IMR-90 (cell line): ENCODE data around the gene EPAS1. TPM values are rescaled to one million over a fixed set of nuclear protein-coding genes. Genes with fewer than 3 reads are reported as not detected.
A peak's percentile ranks its signal among the peaks of the same experiment; 100 is the strongest.

Source experiments
- ATAC-seq: fragments of 200-7000 bp; cut with Tn5 transposase; 2 replicates; pipeline ENCODE4 v1.9.1; 2020; ENCODE audit warnings: low read depth, mild to moderate bottlenecking, moderate library complexity
- BruUV-seq: library from RNA; stranded (reverse); fragments of 400-500 nt; replicated peaks from 2 replicates; lab custom pipeline; 2021; lab: Mats Ljungman, UMichigan
- CTCF ChIA-PET: fragments of 300-600 bp; formaldehyde crosslinking; extraction: SDS; loops from one replicate; lab custom pipeline; 2021; ENCODE audit warnings: antibody characterized with exemption; lab: Yijun Ruan, JAX
- POLR2A ChIA-PET: fragments of 300-600 bp; sonication (Branson Sonifier 250); formaldehyde crosslinking; loops from one replicate; lab custom pipeline; 2022; ENCODE audit warnings: antibody characterized with exemption; ENCODE audit not compliant: unreplicated experiment; lab: Charles Lee
- DNase-seq: peaks from one replicate; pipeline ENCODE4 v3.0.0; 2013
- H2AFZ ChIP-seq: replicated peaks from 2 replicates; pipeline ENCODE3; 2013; ENCODE audit warnings: low read length, mild to moderate bottlenecking; ENCODE audit not compliant: poor library complexity
- H2AK5ac ChIP-seq: 2 replicates; pipeline ENCODE4 v1.6.1; 2013; ENCODE audit warnings: low read depth, low read length, inconsistent platforms
- H2AK9ac ChIP-seq: replicated peaks from 2 replicates; pipeline ENCODE3; 2013; ENCODE audit warnings: mild to moderate bottlenecking, low read depth, low read length, moderate library complexity; ENCODE audit not compliant: poor library complexity
- H2BK120ac ChIP-seq: 2 replicates; pipeline ENCODE4 v1.6.1; 2013; ENCODE audit warnings: low read depth, low read length, inconsistent platforms
- H2BK15ac ChIP-seq: 3 replicates; pipeline ENCODE4 v1.6.1; 2013; ENCODE audit warnings: low read depth, low read length, inconsistent platforms
- H2BK20ac ChIP-seq: 2 replicates; pipeline ENCODE4 v1.6.1; 2013; ENCODE audit warnings: low read depth, mild to moderate bottlenecking, inconsistent platforms, low read length, moderate library complexity
- H2BK5ac ChIP-seq: 2 replicates; pipeline ENCODE4 v1.6.1; 2013; ENCODE audit warnings: mild to moderate bottlenecking, low read depth, low read length, inconsistent platforms; ENCODE audit not compliant: poor library complexity, severe bottlenecking
- H3K14ac ChIP-seq: replicated peaks from 2 replicates; pipeline ENCODE4 v1.6.1; 2013; ENCODE audit warnings: low read depth, low read length, inconsistent platforms
- H3K18ac ChIP-seq: 2 replicates; pipeline ENCODE4 v1.6.1; 2013; ENCODE audit warnings: low read depth, low read length, control low read depth
- H3K23ac ChIP-seq: 2 replicates; pipeline ENCODE4 v1.6.1; 2013; ENCODE audit warnings: low read depth, low read length, inconsistent platforms
- H3K27ac ChIP-seq: 2 replicates; pipeline ENCODE4 v1.5.1; 2013; ENCODE audit warnings: mild to moderate bottlenecking, control low read depth, low read length; ENCODE audit not compliant: insufficient read depth
- H3K27me3 ChIP-seq: 2 replicates; pipeline ENCODE4 v1.6.1; 2013; ENCODE audit warnings: low read length; ENCODE audit not compliant: control insufficient read depth, insufficient read depth
- H3K36me3 ChIP-seq: 2 replicates; pipeline ENCODE4 v1.6.1; 2013; ENCODE audit warnings: low read length, mixed read lengths; ENCODE audit not compliant: control insufficient read depth, insufficient read depth
- H3K4ac ChIP-seq: 2 replicates; pipeline ENCODE4 v1.6.1; 2013; ENCODE audit warnings: low read depth, low read length, inconsistent platforms
- H3K4me1 ChIP-seq: 2 replicates; pipeline ENCODE4 v1.6.1; 2013; ENCODE audit warnings: low read length, mixed read lengths; ENCODE audit not compliant: control insufficient read depth, insufficient read depth
- H3K4me2 ChIP-seq: 2 replicates; pipeline ENCODE4 v1.6.1; 2013; ENCODE audit warnings: low read depth, mild to moderate bottlenecking, control low read depth, low read length, moderate library complexity
- H3K4me3 ChIP-seq: 2 replicates; pipeline ENCODE4 v1.5.1; 2013; ENCODE audit warnings: low read depth, mild to moderate bottlenecking, control low read depth, low read length, moderate library complexity; ENCODE audit not compliant: insufficient read depth
- H3K56ac ChIP-seq: 2 replicates; pipeline ENCODE4 v1.6.1; 2013; ENCODE audit warnings: low read length, inconsistent platforms; ENCODE audit not compliant: insufficient read depth; ENCODE audit errors: extremely low read depth
- H3K79me1 ChIP-seq, 2 experiments: 2 replicates each; pipeline ENCODE4 v1.6.1; 2013; ENCODE audit warnings: low read length in 2 of 2, inconsistent platforms in 1 of 2, low read depth in 1 of 2
- H3K9ac ChIP-seq: 2 replicates; pipeline ENCODE4 v1.6.1; 2013; ENCODE audit warnings: low read depth, low read length, control low read depth
- H3K9me1 ChIP-seq: 2 replicates; pipeline ENCODE4 v1.6.1; 2013; ENCODE audit warnings: low read length, inconsistent platforms; ENCODE audit not compliant: insufficient read depth
- H3K9me3 ChIP-seq: 2 replicates; pipeline ENCODE4 v1.6.1; 2013; ENCODE audit warnings: low read length; ENCODE audit not compliant: control insufficient read depth, insufficient read depth
- H4K20me1 ChIP-seq: 2 replicates; pipeline ENCODE4 v1.6.1; 2013; ENCODE audit warnings: low read length, inconsistent platforms; ENCODE audit not compliant: insufficient read depth
- H4K5ac ChIP-seq: 2 replicates; pipeline ENCODE4 v1.6.1; 2013; ENCODE audit warnings: mild to moderate bottlenecking, low read depth, low read length, control low read depth
- H4K8ac ChIP-seq, 2 experiments: 2 replicates each; pipeline ENCODE4 v1.6.1; 2013; ENCODE audit warnings: low read depth in 2 of 2, low read length in 2 of 2, control low read depth in 1 of 2, inconsistent platforms in 1 of 2
- H4K91ac ChIP-seq: 2 replicates; pipeline ENCODE4 v1.6.1; 2013; ENCODE audit warnings: low read depth, low read length, inconsistent platforms; ENCODE audit not compliant: insufficient read depth
- BHLHE40 ChIP-seq: fragments of 150-350 bp; IDR thresholded peaks from 2 replicates; pipeline ENCODE4 v1.6.1; 2016; ENCODE audit warnings: mild to moderate bottlenecking, low read depth, low read length
- CHD1 ChIP-seq: IDR thresholded peaks from 2 replicates; pipeline ENCODE4 v1.6.1; 2012; ENCODE audit warnings: low read depth, low read length, improper control_type of control experiment
- FOS ChIP-seq: fragments of 150-350 bp; IDR thresholded peaks from 2 replicates; pipeline ENCODE4 v1.6.1; 2016; ENCODE audit warnings: low read depth, low read length
- MAZ ChIP-seq: IDR thresholded peaks from 2 replicates; pipeline ENCODE4 v1.6.1; 2012; ENCODE audit warnings: low read depth, mild to moderate bottlenecking, low read length, improper control_type of control experiment, moderate library complexity, borderline replicate concordance
- MXI1 ChIP-seq: IDR thresholded peaks from 2 replicates; pipeline ENCODE4 v1.6.1; 2012; ENCODE audit warnings: low read depth, mild to moderate bottlenecking, low read length, moderate library complexity, borderline replicate concordance
- NFE2L2 ChIP-seq: fragments of 150-350 bp; IDR thresholded peaks from 2 replicates; pipeline ENCODE4 v1.6.1; 2016; ENCODE audit warnings: low read depth, mild to moderate bottlenecking, low read length
- POLR2A ChIP-seq: IDR thresholded peaks from 2 replicates; pipeline ENCODE4 v1.6.1; 2012; ENCODE audit warnings: mild to moderate bottlenecking, low read depth, low read length
- RAD21 ChIP-seq: IDR thresholded peaks from 2 replicates; pipeline ENCODE4 v1.6.1; 2012; ENCODE audit warnings: low read length, improper control_type of control experiment
- RCOR1 ChIP-seq: IDR thresholded peaks from 2 replicates; pipeline ENCODE4 v1.6.1; 2012; ENCODE audit warnings: mild to moderate bottlenecking, low read length, improper control_type of control experiment; ENCODE audit not compliant: insufficient replicate concordance
- SMC3 ChIP-seq: fragments of 150-350 bp; IDR thresholded peaks from 2 replicates; pipeline ENCODE4 v1.6.1; 2016; ENCODE audit warnings: low read depth, mild to moderate bottlenecking, antibody characterized with exemption, low read length, moderate library complexity
- WGBS, 2 experiments: methylation state at CpG; one replicate each; pipeline versions ENCODE4 v1.1.5 to v1.1.7; 2013; ENCODE audit warnings: missing lambda C conversion rate in 2 of 2; ENCODE audit not compliant: insufficient read length in 1 of 2; ENCODE audit errors: extremely low coverage in 2 of 2; 5-methylcytosine and 5-hydroxymethylcytosine counted together
- dilution Hi-C: fragments of 300-500 bp; cut with HindIII; formaldehyde crosslinking; loops from one replicate; pipeline ENCODE4 v1.14.3; 2018; ENCODE audit warnings: low sequenced_read_pairs; ENCODE audit not compliant: unreplicated experiment
- in situ Hi-C: fragments of 300-500 bp; cut with MboI; formaldehyde crosslinking; loops from 3 replicates; pipeline ENCODE4 v1.14.3; 2019; ENCODE audit warnings: low sequenced_read_pairs, inconsistent platforms, mixed read lengths
- intact Hi-C: fragments of 100-400 bp; cut with micrococcal nuclease; formaldehyde crosslinking; loops from 2 replicates; pipeline ENCODE4 v1.10.0; 2022
- polyA plus RNA-seq, 3 experiments: library from polyadenylated mRNA; depleted of rRNA; stranded (reverse); fragments of >200 nt; gene quantifications; 2 replicates each; pipeline ENCODE4 v1.2.3, GENCODE V29; 2012; ENCODE audit warnings: low replicate concordance in 1 of 3
- total RNA-seq: library from RNA; depleted of rRNA; stranded (reverse); fragments of >200 nt; gene quantifications from 2 replicates; pipeline ENCODE4 v1.2.3, GENCODE V29; 2012
- TF ChIP-seq, protein P1 (sequence below): fragments of 150-350 bp; IDR thresholded peaks from 2 replicates; pipeline ENCODE4 v1.6.1; 2017; ENCODE audit warnings: mild to moderate bottlenecking, antibody characterized with exemption, low read length, low read depth
- TF ChIP-seq, protein P2 (sequence below): conservative IDR thresholded peaks from 2 replicates; pipeline ENCODE4 v1.5.1; 2012; ENCODE audit warnings: mild to moderate bottlenecking, low read depth, low read length, improper control_type of control experiment
- TF ChIP-seq, protein P3 (sequence below): fragments of 150-350 bp; IDR thresholded peaks from 2 replicates; pipeline ENCODE4 v1.6.1; 2016; ENCODE audit warnings: low read depth, mild to moderate bottlenecking, low read length, moderate library complexity, borderline replicate concordance

The EPAS1 gene
- total and polyA plus RNA-seq, 2 of the 4 experiments (the other 2 are of a cell fraction), result 40.7 to 120 TPM

DNA sequence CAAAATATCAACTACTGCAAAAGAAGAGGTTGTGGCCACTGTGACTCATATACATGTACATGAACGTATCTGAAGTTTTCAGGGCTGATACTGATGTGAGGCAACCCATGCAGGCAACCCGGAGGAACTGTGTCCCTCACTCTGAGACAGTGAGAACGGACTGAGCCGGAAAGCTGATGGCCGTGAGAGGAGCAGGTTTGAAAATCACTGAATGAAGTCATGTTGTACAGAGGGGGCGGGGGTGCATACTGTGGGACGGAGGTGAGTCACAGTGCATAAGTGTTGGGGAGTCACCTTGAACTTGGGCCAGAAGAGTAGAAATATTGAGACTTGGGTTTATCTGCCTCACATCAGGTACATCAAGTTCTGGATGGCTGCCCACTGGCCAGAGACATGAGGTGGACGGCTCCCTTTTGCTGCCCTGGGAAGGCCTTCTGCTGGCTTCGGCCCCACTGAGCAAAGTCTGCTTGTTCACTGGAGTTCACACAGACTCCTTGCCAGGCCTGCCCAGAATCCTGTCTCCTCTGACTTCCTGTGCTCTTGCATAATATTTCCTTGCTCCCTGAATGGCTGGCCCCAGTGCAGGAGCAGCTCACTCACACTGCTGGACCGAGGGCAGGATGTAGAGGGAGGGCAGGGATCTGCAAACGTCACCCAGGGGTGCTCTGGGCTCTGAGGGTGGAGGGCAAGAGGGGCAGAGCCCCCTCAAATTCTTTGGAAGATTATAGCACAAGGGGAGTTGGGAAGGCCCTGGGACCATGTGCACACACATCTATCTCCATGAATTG, 18.1 kb downstream of the EPAS1 start:
- H2BK120ac ChIP-seq, result peak overlapping the region; percentile 66
- H2AK5ac ChIP-seq, result peak overlapping the region; percentile 92
- no peak overlapping the region for H3K4me3 ChIP-seq
- peak overlapping the region; percentile 77 for H3K14ac ChIP-seq
- H3K79me1 ChIP-seq, result peaks cover 29 to 87% of the 10 kb centered on the region in 2 experiments
- WGBS, 2 experiments, result 0% methylated on average over 6 of the region's 11 CpGs; no CpG with 5 or more reads in 1 of the 2 experiments
- dilution Hi-C loops (no loop called here), in situ Hi-C loops (loop anchor here (25.0 kb wide), 1 partner anchor 678 kb away; no protein-coding TSS in a partner anchor), intact Hi-C loops (no loop called here)
- H3K9me3 ChIP-seq, result no peaks in the 10 kb centered on the region
- H3K9me1 ChIP-seq, result peaks cover 37% of the 10 kb centered on the region
- peak overlapping the region; percentile 3 to 47; a peak in 3 of 4 replicates for H4K8ac ChIP-seq
- H2BK20ac ChIP-seq, result peak overlapping the region; percentile 76
- peak overlapping the region; percentile 61 for H3K27ac ChIP-seq
- ChIA-PET POLR2A (no interaction called here), CTCF (no interaction called here)
- H2BK5ac ChIP-seq, result peak overlapping the region; percentile 86
- H3K9ac ChIP-seq, result peak overlapping the region; percentile 19; the same call in 1 of the 2 replicates
- H4K20me1 ChIP-seq, result peaks cover 97% of the 10 kb centered on the region
- peak overlapping the region; percentile 65 for H2AK9ac ChIP-seq
- no TSS peak for BruUV-seq
- H2AFZ ChIP-seq, result peak overlapping the region; percentile 81
- peak overlapping the region; percentile 62 for H3K4ac ChIP-seq
- peaks cover 5% of the 10 kb centered on the region; the same call in 1 of the 2 replicates for H3K36me3 ChIP-seq
- peaks cover 35% of the 10 kb centered on the region for H3K4me1 ChIP-seq
- H4K5ac ChIP-seq, result 0 out of 2 replicates have a peak overlapping the region, but pooled peaks have one; percentile 7
- H4K91ac ChIP-seq, result peak overlapping the region; percentile 63
- peak overlapping the region; percentile 61 for H3K4me2 ChIP-seq
- H3K18ac ChIP-seq, result peak overlapping the region; percentile 25; the same call in 1 of the 2 replicates
- peak overlapping the region; percentile 56; the same call in 1 of the 3 replicates for H2BK15ac ChIP-seq
- peak; percentile 86 for ATAC-seq
- peak overlapping the region; percentile 84 for H3K23ac ChIP-seq
- H3K27me3 ChIP-seq, result no peaks in the 10 kb centered on the region
- peak overlapping the region; percentile 46 for H3K56ac ChIP-seq
- peak; percentile 95 for DNase-seq
- TF ChIP-seq MXI1, result 0 out of 2 replicates have a peak, but pooled peaks have one; percentile 23
- no peak for TF ChIP-seq RCOR1
- TF ChIP-seq NFE2L2, result no peak
- TF ChIP-seq RAD21, result peak; percentile 37
- TF ChIP-seq, protein P1, sequence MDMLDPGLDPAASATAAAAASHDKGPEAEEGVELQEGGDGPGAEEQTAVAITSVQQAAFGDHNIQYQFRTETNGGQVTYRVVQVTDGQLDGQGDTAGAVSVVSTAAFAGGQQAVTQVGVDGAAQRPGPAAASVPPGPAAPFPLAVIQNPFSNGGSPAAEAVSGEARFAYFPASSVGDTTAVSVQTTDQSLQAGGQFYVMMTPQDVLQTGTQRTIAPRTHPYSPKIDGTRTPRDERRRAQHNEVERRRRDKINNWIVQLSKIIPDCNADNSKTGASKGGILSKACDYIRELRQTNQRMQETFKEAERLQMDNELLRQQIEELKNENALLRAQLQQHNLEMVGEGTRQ, result no peak
- TF ChIP-seq, protein P2, sequence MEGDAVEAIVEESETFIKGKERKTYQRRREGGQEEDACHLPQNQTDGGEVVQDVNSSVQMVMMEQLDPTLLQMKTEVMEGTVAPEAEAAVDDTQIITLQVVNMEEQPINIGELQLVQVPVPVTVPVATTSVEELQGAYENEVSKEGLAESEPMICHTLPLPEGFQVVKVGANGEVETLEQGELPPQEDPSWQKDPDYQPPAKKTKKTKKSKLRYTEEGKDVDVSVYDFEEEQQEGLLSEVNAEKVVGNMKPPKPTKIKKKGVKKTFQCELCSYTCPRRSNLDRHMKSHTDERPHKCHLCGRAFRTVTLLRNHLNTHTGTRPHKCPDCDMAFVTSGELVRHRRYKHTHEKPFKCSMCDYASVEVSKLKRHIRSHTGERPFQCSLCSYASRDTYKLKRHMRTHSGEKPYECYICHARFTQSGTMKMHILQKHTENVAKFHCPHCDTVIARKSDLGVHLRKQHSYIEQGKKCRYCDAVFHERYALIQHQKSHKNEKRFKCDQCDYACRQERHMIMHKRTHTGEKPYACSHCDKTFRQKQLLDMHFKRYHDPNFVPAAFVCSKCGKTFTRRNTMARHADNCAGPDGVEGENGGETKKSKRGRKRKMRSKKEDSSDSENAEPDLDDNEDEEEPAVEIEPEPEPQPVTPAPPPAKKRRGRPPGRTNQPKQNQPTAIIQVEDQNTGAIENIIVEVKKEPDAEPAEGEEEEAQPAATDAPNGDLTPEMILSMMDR, result no peak
- TF ChIP-seq MAZ, result peak; percentile 64; the same call in 1 of the 2 replicates
- peak; percentile 89 for TF ChIP-seq POLR2A
- TF ChIP-seq, protein P3, sequence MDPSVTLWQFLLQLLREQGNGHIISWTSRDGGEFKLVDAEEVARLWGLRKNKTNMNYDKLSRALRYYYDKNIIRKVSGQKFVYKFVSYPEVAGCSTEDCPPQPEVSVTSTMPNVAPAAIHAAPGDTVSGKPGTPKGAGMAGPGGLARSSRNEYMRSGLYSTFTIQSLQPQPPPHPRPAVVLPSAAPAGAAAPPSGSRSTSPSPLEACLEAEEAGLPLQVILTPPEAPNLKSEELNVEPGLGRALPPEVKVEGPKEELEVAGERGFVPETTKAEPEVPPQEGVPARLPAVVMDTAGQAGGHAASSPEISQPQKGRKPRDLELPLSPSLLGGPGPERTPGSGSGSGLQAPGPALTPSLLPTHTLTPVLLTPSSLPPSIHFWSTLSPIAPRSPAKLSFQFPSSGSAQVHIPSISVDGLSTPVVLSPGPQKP, result no peak
- peak; percentile 94 for TF ChIP-seq FOS
- TF ChIP-seq BHLHE40, result peak; percentile 18; the same call in 1 of the 2 replicates
- TF ChIP-seq CHD1, result peak; percentile 67; the same call in 1 of the 2 replicates
- peak; percentile 38; the same call in 1 of the 2 replicates for TF ChIP-seq SMC3
